HepG2 (cell line): ENCODE measurements around the gene MYORG. TPM values are rescaled to one million over a fixed set of nuclear protein-coding genes. Genes with fewer than 3 reads are reported as not detected.

ENCODE experiments used
- CREB1 ChIP-seq, 2 experiments: fragments of 450-650 bp in 1 of 2; IDR thresholded peaks; 2 replicates each; pipeline ENCODE4 v1.6.1; 2016 to 2017; ENCODE audit warnings: control low read depth in 1 of 2, mild to moderate bottlenecking in 1 of 2, missing compliant biosample characterization in 1 of 2, missing genetic modification characterization in 1 of 2
- KDM5B ChIP-seq: sonication (generic); formaldehyde crosslinking; IDR thresholded peaks from 2 replicates; pipeline ENCODE4 v1.4.0; 2020; ENCODE audit warnings: missing genetic modification reagents, mild to moderate bottlenecking, borderline replicate concordance
- KMT2A ChIP-seq: sonication (generic); formaldehyde crosslinking; IDR thresholded peaks from 2 replicates; pipeline ENCODE4 v1.4.0; 2020; ENCODE audit warnings: missing genetic modification reagents
- NR2F6 ChIP-seq, 2 experiments: IDR thresholded peaks; 2 replicates each; pipeline ENCODE4 v1.6.1; 2016; ENCODE audit warnings: antibody characterized with exemption in 1 of 2, mild to moderate bottlenecking in 1 of 2
- NRL ChIP-seq: sonication (generic); formaldehyde crosslinking; IDR thresholded peaks from 2 replicates; pipeline ENCODE4 v1.5.0; 2020; ENCODE audit warnings: missing genetic modification reagents, mild to moderate bottlenecking, moderate library complexity, borderline replicate concordance
- PHF20 ChIP-seq: sonication (generic); formaldehyde crosslinking; IDR thresholded peaks from 2 replicates; pipeline ENCODE4 v1.5.0; 2020; ENCODE audit warnings: mild to moderate bottlenecking, missing genetic modification reagents
- PPARG ChIP-seq: conservative IDR thresholded peaks from 2 replicates; pipeline ENCODE4 v1.6.1; 2016; ENCODE audit warnings: missing biosample characterization, missing genetic modification reagents
- SALL1 ChIP-seq: sonication (generic); formaldehyde crosslinking; IDR thresholded peaks from 2 replicates; pipeline ENCODE4 v1.8.0; 2022; ENCODE audit warnings: mild to moderate bottlenecking, missing genetic modification reagents
- SIN3A ChIP-seq: IDR thresholded peaks from 2 replicates; pipeline ENCODE4 v1.6.1; 2011; ENCODE audit warnings: low read depth, mild to moderate bottlenecking, control low read depth, low read length, borderline replicate concordance
- SP5 ChIP-seq: IDR thresholded peaks from 2 replicates; pipeline ENCODE4 v1.6.1; 2016; ENCODE audit warnings: low read depth, borderline replicate concordance
- STAG1 ChIP-seq: sonication (generic); formaldehyde crosslinking; IDR thresholded peaks from 2 replicates; pipeline ENCODE4 v1.4.0; 2020; ENCODE audit warnings: missing genetic modification reagents
- TCF7 ChIP-seq: sonication (generic); IDR thresholded peaks from 2 replicates; pipeline ENCODE4 v1.6.1; 2016; ENCODE audit warnings: antibody characterized with exemption, low read depth
- ZKSCAN5 ChIP-seq: sonication (generic); formaldehyde crosslinking; IDR thresholded peaks from 2 replicates; pipeline ENCODE4 v1.5.1; 2020; ENCODE audit warnings: mild to moderate bottlenecking, missing genetic modification reagents
- ZMYM2 ChIP-seq: sonication (generic); formaldehyde crosslinking; IDR thresholded peaks from 2 replicates; pipeline ENCODE4 v1.8.0; 2022; ENCODE audit warnings: mild to moderate bottlenecking, missing genetic modification reagents
- ZNF333 ChIP-seq: sonication (generic); formaldehyde crosslinking; IDR thresholded peaks from 2 replicates; pipeline ENCODE4 v1.4.0; 2020; ENCODE audit warnings: mild to moderate bottlenecking, missing genetic modification reagents, borderline replicate concordance
- ZNF484 ChIP-seq: sonication (generic); formaldehyde crosslinking; IDR thresholded peaks from 2 replicates; pipeline ENCODE4 v1.5.1; 2020; ENCODE audit warnings: mild to moderate bottlenecking, low read depth, missing genetic modification reagents, borderline replicate concordance
- ZNF501 ChIP-seq: sonication (generic); formaldehyde crosslinking; IDR thresholded peaks from 2 replicates; pipeline ENCODE4 v1.5.1; 2020; ENCODE audit warnings: mild to moderate bottlenecking, moderate library complexity, missing genetic modification reagents
- ZNF570 ChIP-seq: sonication (generic); formaldehyde crosslinking; IDR thresholded peaks from 2 replicates; pipeline ENCODE4 v1.4.0; 2020; ENCODE audit warnings: mild to moderate bottlenecking, missing genetic modification reagents, borderline replicate concordance
- polyA plus RNA-seq, 8 experiments: library from polyadenylated mRNA; depleted of rRNA in 3 of 8; stranded (reverse) in 7 of 8; unstranded in 1 of 8; fragments of >200 nt; fragmentation: Illumina TruSeq in 4 of 8; extraction: Trizol in 4 of 8; gene quantifications; 2 replicates each; pipeline versions ENCODE4 v1.2.1 to v1.2.3, GENCODE V29; 2011 to 2016; ENCODE audit warnings: low read depth in 4 of 8, missing spikeins in 1 of 8, mixed read lengths in 1 of 8; ENCODE audit not compliant: insufficient read depth in 1 of 8
- total RNA-seq, 5 experiments: library from RNA; depleted of rRNA; stranded (reverse); fragments of >200 nt; fragmentation: Illumina TruSeq; extraction: Trizol; gene quantifications; 2 replicates each; pipeline ENCODE4 v1.2.3, GENCODE V29; 2016; ENCODE audit warnings: low read depth in 1 of 5
- TF ChIP-seq, protein P1 (sequence below): sonication (generic); formaldehyde crosslinking; IDR thresholded peaks from 2 replicates; pipeline ENCODE4 v1.4.0; 2020; ENCODE audit warnings: missing genetic modification reagents
- TF ChIP-seq, protein P2 (sequence below): sonication (generic); formaldehyde crosslinking; IDR thresholded peaks from 2 replicates; pipeline ENCODE4 v1.8.1; 2023; ENCODE audit warnings: missing genetic modification reagents, mild to moderate bottlenecking, borderline replicate concordance
- TF ChIP-seq, protein P3 (sequence below): sonication (generic); formaldehyde crosslinking; IDR thresholded peaks from 2 replicates; pipeline ENCODE4 v1.4.0; 2020; ENCODE audit warnings: missing genetic modification reagents, low read depth, mild to moderate bottlenecking, borderline replicate concordance
- TF ChIP-seq, protein P4 (sequence below): sonication (generic); formaldehyde crosslinking; IDR thresholded peaks from 2 replicates; pipeline ENCODE4 v1.4.0; 2020; ENCODE audit warnings: mild to moderate bottlenecking, missing genetic modification reagents
- TF ChIP-seq, protein P5 (sequence below): sonication (generic); formaldehyde crosslinking; IDR thresholded peaks from 2 replicates; pipeline ENCODE4 v1.4.0; 2020; ENCODE audit warnings: mild to moderate bottlenecking, missing genetic modification reagents
- TF ChIP-seq, protein P6 (sequence below): sonication (generic); formaldehyde crosslinking; IDR thresholded peaks from 2 replicates; pipeline ENCODE4 v1.8.0; 2022; ENCODE audit warnings: mild to moderate bottlenecking, missing genetic modification reagents, moderate library complexity

MYORG gene
- total and polyA plus RNA-seq, 2 of the 13 experiments (the other 11 are each of a cell fraction or from before 2014, with no cell fraction given): 11.1 to 22.4 TPM

DNA sequence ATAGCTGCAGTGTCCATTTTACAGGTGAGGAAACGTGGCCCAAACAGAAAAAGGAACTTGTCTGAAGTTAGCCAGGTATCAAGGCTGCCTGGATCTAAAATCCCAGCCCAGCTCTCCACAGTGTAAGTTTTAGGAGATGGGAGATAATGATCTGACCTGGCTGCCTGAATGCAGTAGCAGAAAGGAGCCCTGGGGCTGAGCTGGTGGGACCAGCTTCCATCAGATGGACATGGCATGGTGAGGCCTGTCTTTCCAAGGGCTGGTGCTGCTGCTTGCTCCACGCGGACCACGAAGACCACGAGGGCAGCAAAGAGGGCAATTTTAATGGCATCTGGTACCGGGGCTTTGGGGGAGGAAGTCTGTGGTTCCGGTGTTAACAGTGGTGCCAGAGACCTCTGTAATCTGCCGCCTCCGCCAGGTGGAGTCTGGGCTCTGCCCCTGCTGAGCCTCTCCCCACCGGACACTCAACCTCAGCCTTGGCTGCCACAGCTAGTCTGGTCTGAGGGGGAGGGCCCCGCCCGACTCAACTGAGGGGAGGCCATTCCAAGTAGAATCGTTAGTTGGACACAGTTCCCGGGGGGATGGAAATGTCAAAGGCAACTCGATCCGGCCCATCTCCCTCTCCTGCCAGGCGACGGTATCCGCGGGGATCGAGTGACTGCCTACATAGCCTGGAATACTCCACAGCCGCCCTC, 650 bp downstream of the MYORG start (continued):
- TF ChIP-seq, protein P1, sequence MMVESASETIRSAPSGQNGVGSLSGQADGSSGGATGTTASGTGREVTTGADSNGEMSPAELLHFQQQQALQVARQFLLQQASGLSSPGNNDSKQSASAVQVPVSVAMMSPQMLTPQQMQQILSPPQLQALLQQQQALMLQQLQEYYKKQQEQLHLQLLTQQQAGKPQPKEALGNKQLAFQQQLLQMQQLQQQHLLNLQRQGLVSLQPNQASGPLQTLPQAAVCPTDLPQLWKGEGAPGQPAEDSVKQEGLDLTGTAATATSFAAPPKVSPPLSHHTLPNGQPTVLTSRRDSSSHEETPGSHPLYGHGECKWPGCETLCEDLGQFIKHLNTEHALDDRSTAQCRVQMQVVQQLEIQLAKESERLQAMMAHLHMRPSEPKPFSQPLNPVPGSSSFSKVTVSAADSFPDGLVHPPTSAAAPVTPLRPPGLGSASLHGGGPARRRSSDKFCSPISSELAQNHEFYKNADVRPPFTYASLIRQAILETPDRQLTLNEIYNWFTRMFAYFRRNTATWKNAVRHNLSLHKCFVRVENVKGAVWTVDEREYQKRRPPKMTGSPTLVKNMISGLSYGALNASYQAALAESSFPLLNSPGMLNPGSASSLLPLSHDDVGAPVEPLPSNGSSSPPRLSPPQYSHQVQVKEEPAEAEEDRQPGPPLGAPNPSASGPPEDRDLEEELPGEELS (CRISPR knock-in tag): peak; percentile 29; the same call in 1 of the 2 replicates
- TF ChIP-seq ZKSCAN5 (no peak), NRL (0 out of 2 replicates have a peak, but pooled peaks have one; percentile 58), STAG1 (CRISPR knock-in tag) (peak; percentile 43), KDM5B (peak; percentile 6; the same call in 1 of the 2 replicates), SIN3A (0 out of 2 replicates have a peak, but pooled peaks have one; percentile 18), KMT2A (CRISPR knock-in tag) (peak; percentile 50), PPARG (0 out of 2 replicates have a peak, but pooled peaks have one; percentile 8), ZNF570 (CRISPR knock-in tag) (no peak), PHF20 (CRISPR knock-in tag) (no peak), ZNF484 (CRISPR knock-in tag) (no peak), ZNF501 (CRISPR knock-in tag) (no peak), CREB1 (IDR thresholded peaks at IDR 0.05) (no peak), CREB1 (CRISPR knock-in tag; IDR thresholded peaks at IDR 0.05) (no peak), SP5 (CRISPR knock-in tag) (0 out of 2 replicates have a peak, but pooled peaks have one; percentile 14), NR2F6 (IDR thresholded peaks at IDR 0.05) (peak; percentile 1; the same call in 1 of the 2 replicates), NR2F6 (CRISPR knock-in tag; IDR thresholded peaks at IDR 0.05) (no peak), TCF7 (no peak), SALL1 (CRISPR knock-in tag) (peak; percentile 26; the same call in 1 of the 2 replicates), ZMYM2 (no peak), ZNF333 (CRISPR knock-in tag) (0 out of 2 replicates have a peak, but pooled peaks have one; percentile 14)
- TF ChIP-seq, protein P2, sequence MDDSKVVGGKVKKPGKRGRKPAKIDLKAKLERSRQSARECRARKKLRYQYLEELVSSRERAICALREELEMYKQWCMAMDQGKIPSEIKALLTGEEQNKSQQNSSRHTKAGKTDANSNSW (CRISPR knock-in tag): no peak
- TF ChIP-seq, protein P3, sequence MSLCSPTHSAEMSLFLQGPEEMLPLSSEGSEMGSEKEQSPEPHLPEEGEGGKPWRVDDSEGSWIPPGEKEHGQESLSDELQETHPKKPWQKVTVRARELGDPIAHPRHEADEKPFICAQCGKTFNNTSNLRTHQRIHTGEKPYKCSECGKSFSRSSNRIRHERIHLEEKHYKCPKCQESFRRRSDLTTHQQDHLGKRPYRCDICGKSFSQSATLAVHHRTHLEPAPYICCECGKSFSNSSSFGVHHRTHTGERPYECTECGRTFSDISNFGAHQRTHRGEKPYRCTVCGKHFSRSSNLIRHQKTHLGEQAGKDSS: peak; percentile 53; the same call in 1 of the 2 replicates
- TF ChIP-seq, protein P4, sequence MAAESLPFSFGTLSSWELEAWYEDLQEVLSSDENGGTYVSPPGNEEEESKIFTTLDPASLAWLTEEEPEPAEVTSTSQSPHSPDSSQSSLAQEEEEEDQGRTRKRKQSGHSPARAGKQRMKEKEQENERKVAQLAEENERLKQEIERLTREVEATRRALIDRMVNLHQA: no peak
- TF ChIP-seq, protein P5, sequence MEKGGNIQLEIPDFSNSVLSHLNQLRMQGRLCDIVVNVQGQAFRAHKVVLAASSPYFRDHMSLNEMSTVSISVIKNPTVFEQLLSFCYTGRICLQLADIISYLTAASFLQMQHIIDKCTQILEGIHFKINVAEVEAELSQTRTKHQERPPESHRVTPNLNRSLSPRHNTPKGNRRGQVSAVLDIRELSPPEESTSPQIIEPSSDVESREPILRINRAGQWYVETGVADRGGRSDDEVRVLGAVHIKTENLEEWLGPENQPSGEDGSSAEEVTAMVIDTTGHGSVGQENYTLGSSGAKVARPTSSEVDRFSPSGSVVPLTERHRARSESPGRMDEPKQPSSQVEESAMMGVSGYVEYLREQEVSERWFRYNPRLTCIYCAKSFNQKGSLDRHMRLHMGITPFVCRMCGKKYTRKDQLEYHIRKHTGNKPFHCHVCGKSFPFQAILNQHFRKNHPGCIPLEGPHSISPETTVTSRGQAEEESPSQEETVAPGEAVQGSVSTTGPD (CRISPR knock-in tag): no peak
- TF ChIP-seq, protein P6, sequence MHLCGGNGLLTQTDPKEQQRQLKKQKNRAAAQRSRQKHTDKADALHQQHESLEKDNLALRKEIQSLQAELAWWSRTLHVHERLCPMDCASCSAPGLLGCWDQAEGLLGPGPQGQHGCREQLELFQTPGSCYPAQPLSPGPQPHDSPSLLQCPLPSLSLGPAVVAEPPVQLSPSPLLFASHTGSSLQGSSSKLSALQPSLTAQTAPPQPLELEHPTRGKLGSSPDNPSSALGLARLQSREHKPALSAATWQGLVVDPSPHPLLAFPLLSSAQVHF (CRISPR knock-in tag): no peak
